HG03439 (cell line): ENCODE measurements around the gene PPP1R26.

Source experiments
- ATAC-seq: cut with Tn5 transposase; IDR thresholded peaks from one replicate; pipeline ENCODE4 v1.9.1; 2021; ENCODE audit warnings: mild to moderate bottlenecking, moderate library complexity; ENCODE audit not compliant: unreplicated experiment

Gene PPP1R26

GRCh38 chr9:135486267-135487065 is 6.9 kb downstream of the PPP1R26 start:
- no peak for ATAC-seq

GRCh38 chr9:135487281-135488012 is 7.9 kb downstream of the PPP1R26 start:
- no peak for ATAC-seq

GRCh38 chr9:135488013-135488330 is 8.4 kb downstream of the PPP1R26 start:
- no peak for ATAC-seq

- ATAC-seq: no peak
Measured at GRCh38 chr9:135488527-135488926, 8.9 kb downstream of the PPP1R26 start.

GRCh38 chr9:135489188-135489906 is 9.8 kb downstream of the PPP1R26 start:
- no peak for ATAC-seq

- no peak for ATAC-seq
Measured at GRCh38 chr9:135490166-135490870, 10.7 kb downstream of the PPP1R26 start.

- no peak for ATAC-seq
Measured at GRCh38 chr9:135490980-135491464, 11.4 kb downstream of the PPP1R26 start.

GRCh38 chr9:135491764-135492163 is 12.2 kb downstream of the PPP1R26 start:
- ATAC-seq: no peak

GRCh38 chr9:135492886-135493669 is 13.5 kb downstream of the PPP1R26 start:
- ATAC-seq: no peak

- no peak for ATAC-seq
Measured at GRCh38 chr9:135494791-135495559, 15.4 kb downstream of the PPP1R26 start.

- ATAC-seq: no peak
Measured at GRCh38 chr9:135498381-135499126, 19.0 kb downstream of the PPP1R26 start.

- ATAC-seq: peak; percentile 58
Measured at GRCh38 chr9:135499326-135500070, 19.9 kb downstream of the PPP1R26 start.

- ATAC-seq: no peak
Measured at GRCh38 chr9:135500071-135500524, 20.5 kb downstream of the PPP1R26 start.

GRCh38 chr9:135500525-135501260 is 21.1 kb downstream of the PPP1R26 start, which contains the start of gene MRPS2:
TSS of gene MRPS2 (plus strand) at chr9:135500682. CDS start at chr9:135500711, 29 bp downstream.
- peak; percentile 72 for ATAC-seq

GRCh38 chr9:135501261-135502167 is 21.9 kb downstream of the PPP1R26 start:
- peak; percentile 11 for ATAC-seq
